DMS153 treated with DMSO at 0.1 percent for 48 hours (cell line): ENCODE results near the gene MYH7.

Experiments
- DNase-seq: peaks from one replicate; lab custom pipeline; 2025; ENCODE audit not compliant: unreplicated experiment; lab: John Stamatoyannopoulos, UW

The MYH7 gene

GRCh38 chr14:23449314-23449713 is 13.9 kb upstream of the MYH7 start:
- no peak for DNase-seq

DNA sequence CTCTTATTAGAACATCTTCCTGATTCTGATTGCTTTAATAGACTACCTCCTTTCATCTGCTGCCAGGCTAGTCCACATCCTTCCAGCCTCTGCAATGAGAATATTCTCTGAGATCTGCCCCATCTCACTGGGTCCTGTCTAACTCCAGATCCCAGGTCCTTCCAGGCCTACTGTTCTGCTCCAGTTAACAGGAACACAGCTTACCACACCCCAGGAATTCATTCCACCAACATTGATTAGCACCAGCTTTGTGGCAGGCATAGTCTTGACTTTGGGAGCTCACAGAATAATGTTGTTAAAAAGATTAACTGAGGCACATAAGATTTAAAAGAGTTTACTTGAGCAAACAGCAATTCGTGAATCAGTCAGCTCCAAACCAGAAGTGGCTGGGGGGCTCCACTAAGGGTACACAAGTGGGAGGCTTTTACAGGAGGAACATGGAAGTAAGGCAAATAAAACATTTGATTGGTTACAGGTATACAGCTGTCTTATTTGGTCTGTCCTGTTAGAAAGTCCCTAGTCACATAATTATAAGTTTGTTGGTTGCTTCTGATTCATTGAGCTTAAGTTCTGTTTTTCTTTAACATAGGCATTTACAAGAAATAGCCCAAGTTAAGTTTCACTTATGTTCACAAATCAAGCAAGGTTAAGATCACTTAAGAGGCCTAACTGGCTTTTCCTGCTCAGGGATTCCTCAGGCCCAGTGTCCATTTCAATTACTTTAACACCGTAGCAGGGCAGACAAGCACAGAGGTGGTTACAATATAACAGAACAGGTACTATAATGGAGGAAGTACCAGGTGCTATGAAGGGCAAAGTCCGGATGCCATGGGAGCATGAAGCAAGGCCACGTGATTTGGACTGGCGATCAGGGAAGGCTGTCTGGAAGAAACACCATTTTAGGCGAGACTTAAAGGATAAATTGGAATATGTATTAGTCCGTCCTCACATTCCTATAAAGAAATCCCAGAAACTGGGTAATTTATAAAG is 12.2 kb upstream of the MYH7 start:
- DNase-seq: no peak

- DNase-seq: no peak
These were observed 10.9 kb upstream of the MYH7 start for GRCh38 chr14:23446291-23446851.

- DNase-seq: no peak
These were observed 10.3 kb upstream of the MYH7 start for GRCh38 chr14:23445773-23446172.

- no peak for DNase-seq
These were observed 8.9 kb upstream of the MYH7 start for GRCh38 chr14:23444314-23444713.

DNA sequence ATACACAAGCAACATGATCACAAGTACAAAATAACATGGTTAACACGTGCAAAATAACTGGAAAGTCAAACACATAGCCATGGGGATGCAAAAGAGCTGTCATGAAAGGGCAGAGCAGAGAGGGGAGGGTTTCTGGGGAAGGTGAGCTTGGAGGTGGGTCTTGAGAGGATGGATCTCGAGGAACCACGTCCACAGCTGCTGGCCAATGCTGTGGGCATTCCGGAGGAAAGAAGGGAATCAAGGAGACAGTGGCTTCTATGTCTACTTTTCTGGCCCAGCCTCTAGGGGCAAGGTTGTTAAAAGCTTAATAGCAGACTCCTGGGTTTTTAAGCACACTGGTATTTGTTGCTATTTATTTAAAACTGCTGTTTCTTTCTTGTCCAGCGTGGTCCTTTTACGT is 8.4 kb upstream of the MYH7 start:
- no peak for DNase-seq

GRCh38 chr14:23443411-23443812 is 8.0 kb upstream of the MYH7 start:
- no peak for DNase-seq

DNA sequence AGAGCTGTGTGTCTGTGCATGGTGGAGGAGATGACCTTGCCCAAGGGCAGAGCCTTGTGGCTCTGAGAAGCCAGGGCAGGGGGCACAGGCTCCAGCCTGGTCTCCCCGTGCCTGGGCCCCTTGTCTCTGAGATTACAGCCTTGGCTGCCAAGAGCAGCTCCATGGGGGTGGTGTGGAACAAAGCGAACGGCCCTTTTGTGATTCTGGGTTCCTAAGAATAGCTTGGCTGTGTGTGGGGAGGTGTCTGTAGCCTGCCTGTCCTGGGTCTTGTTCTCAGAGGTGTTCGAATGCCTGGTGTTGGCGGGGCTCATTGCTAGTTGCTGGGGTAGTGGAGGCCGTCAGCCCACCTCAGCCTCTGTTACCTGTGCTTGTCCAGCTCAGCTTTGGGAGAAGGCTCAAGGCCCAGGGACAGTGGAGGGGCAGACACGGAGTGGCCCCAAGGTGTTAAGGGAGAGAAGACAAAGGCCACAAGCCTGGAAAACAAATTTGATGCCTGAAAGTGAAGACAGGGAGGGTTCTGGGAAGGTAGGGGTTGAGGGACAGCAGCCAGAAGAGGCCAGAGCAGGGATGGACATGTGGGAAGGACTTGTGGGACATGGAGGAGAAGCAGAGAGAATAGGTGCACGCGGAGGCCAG is 7.4 kb upstream of the MYH7 start:
- DNase-seq: no peak

GRCh38 chr14:23441076-23441475 is 5.6 kb upstream of the MYH7 start:
- no peak for DNase-seq

GRCh38 chr14:23439107-23439835 is 3.8 kb upstream of the MYH7 start:
- DNase-seq: no peak

GRCh38 chr14:23438101-23438971 is 2.9 kb upstream of the MYH7 start:
- no peak for DNase-seq

GRCh38 chr14:23437133-23438100 is 2.0 kb upstream of the MYH7 start:
- no peak for DNase-seq

DNA sequence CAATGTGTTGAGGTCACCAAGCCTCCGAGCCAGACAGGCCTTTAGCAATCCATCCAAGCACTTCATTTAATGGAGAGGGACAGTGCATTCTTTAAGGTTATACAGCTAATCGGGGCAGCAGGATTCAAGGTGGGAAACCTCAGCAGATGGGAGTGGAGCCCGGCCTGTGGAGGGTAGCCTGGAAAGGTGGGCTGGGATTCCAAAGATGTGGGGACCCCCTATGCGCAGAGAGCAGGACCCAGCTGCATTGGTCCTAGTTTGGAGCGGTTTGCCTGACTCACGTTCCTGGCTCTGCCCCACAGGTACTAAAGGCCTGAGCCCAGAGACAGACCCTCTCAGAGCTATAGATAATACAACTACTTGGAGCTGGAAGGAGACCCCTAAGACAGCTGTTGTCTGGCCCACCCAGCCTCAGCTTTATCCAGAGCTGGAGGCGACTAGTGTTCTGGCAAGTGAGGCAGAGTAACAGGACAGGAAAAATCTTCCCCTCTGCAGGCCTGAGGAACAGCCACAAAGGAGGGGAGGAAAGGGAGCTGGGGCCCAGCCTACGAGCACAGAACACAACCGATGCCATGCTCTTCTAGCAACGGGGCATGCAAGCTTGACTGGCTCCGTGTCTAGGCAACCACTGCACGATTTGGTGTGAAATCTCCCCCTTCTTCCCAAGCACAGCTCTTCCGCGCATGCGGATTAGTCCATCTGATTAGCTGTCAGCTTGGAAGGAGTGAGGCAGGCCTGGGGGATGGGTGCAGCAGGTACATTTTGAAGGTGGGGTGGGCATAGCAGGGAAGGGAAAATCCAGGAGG is 1.1 kb upstream of the MYH7 start:
- no peak for DNase-seq

- DNase-seq: no peak
These were observed 805 bp downstream of the MYH7 start for GRCh38 chr14:23434488-23435222.

DNA sequence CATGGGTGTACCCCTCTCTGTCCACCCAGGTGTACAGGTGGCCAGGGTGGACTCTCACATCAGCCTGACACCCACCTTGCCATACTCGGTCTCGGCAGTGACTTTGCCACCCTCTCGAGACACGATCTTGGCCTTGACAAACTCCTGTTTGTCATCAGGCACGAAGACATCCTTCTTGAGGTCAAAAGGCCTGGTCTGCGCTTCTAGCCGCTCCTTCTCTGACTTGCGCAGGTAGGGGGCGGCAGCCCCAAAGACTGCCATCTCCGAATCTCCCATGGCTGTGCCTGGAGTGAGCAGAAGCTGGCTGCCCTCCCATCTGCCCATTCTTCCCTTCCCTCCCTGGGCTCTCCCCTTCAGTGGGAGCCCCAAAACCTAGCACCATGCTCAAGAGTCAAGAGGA is 2.0 kb downstream of the MYH7 start:
- no peak for DNase-seq

GRCh38 chr14:23432946-23433345 is 2.5 kb downstream of the MYH7 start:
- no peak for DNase-seq

GRCh38 chr14:23432102-23432925 is 3.1 kb downstream of the MYH7 start:
- no peak for DNase-seq
